OCI-LY7 (cell line): ENCODE data around the gene E4F1. TPM values are rescaled to one million over a fixed set of nuclear protein-coding genes. Genes with fewer than 3 reads are reported as not detected.
A peak's percentile ranks its signal among the peaks of the same experiment; 100 is the strongest.
"Not testable (repeated sequence)": the region's sequence is repeated elsewhere in the genome, so short reads cannot be mapped to it uniquely, and the experiment has no call there.

Experiments
- BruUV-seq: library from RNA; stranded (reverse); fragments of 400-500 nt; replicated peaks from 2 replicates; lab custom pipeline; 2021; lab: Mats Ljungman, UMichigan
- CTCF ChIA-PET: fragments of 300-600 bp; sonication (Branson Sonifier 250); formaldehyde crosslinking; loops from one replicate; lab custom pipeline; 2022; ENCODE audit warnings: antibody characterized with exemption; ENCODE audit not compliant: unreplicated experiment; lab: Charles Lee
- POLR2A ChIA-PET: fragments of 300-600 bp; sonication (Branson Sonifier 250); formaldehyde crosslinking; loops from one replicate; lab custom pipeline; 2022; ENCODE audit warnings: antibody characterized with exemption; lab: Charles Lee
- DNase-seq: peaks from one replicate; pipeline ENCODE4 v3.0.0-alpha.2; 2015; ENCODE audit warnings: low spot score
- H2AFZ ChIP-seq: fragments of 200-600 bp; sonication (generic), shearing (Covaris generic); 2 replicates; pipeline ENCODE4 v1.6.1; 2014; ENCODE audit warnings: mild to moderate bottlenecking, antibody characterized with exemption, low read length, moderate library complexity
- H3K27ac ChIP-seq: fragments of 200-600 bp; sonication (generic); 2 replicates; pipeline ENCODE4 v1.5.1; 2014; ENCODE audit warnings: mixed run types, low read depth, mild to moderate bottlenecking, moderate library complexity, low read length, inconsistent platforms; ENCODE audit not compliant: poor library complexity, severe bottlenecking
- H3K36me3 ChIP-seq: fragments of 200-600 bp; sonication (generic); 2 replicates; pipeline ENCODE4 v1.6.1; 2014; ENCODE audit warnings: mild to moderate bottlenecking, antibody characterized with exemption, low read length, moderate library complexity, mixed read lengths; ENCODE audit not compliant: insufficient read depth
- H3K4me1 ChIP-seq: fragments of 200-600 bp; sonication (generic); 2 replicates; pipeline ENCODE4 v1.5.1; 2014; ENCODE audit warnings: mild to moderate bottlenecking, low read length; ENCODE audit not compliant: insufficient read depth, poor library complexity, severe bottlenecking
- H3K4me2 ChIP-seq: fragments of 200-600 bp; sonication (generic); 2 replicates; pipeline ENCODE4 v1.6.1; 2014; ENCODE audit warnings: mild to moderate bottlenecking, low read length
- H3K4me3 ChIP-seq: fragments of 200-600 bp; sonication (generic); 2 replicates; pipeline ENCODE4 v1.5.1; 2014; ENCODE audit warnings: mild to moderate bottlenecking, low read depth, low read length; ENCODE audit not compliant: poor library complexity, severe bottlenecking
- H3K79me2 ChIP-seq: fragments of 200-600 bp; sonication (generic); 2 replicates; pipeline ENCODE4 v1.6.1; 2016; ENCODE audit warnings: low read depth, mild to moderate bottlenecking, low read length, moderate library complexity, mixed read lengths; ENCODE audit not compliant: insufficient read depth
- H3K9me2 ChIP-seq: fragments of 200-600 bp; sonication (generic); 2 replicates; pipeline ENCODE4 v1.6.1; 2016; ENCODE audit warnings: mild to moderate bottlenecking, low read length, mixed read lengths; ENCODE audit not compliant: insufficient read depth
- H3K9me3 ChIP-seq: fragments of 200-600 bp; sonication (generic); 2 replicates; pipeline ENCODE4 v1.6.1; 2014; ENCODE audit warnings: mild to moderate bottlenecking, mixed run types, low read length, mixed read lengths
- H4K20me1 ChIP-seq: fragments of 200-600 bp; sonication (generic); 2 replicates; pipeline ENCODE4 v1.6.1; 2014; ENCODE audit warnings: mild to moderate bottlenecking, antibody characterized with exemption, low read length, moderate library complexity, mixed read lengths; ENCODE audit not compliant: insufficient read depth
- CTCF ChIP-seq: fragments of 200-600 bp; sonication (generic); conservative IDR thresholded peaks from 2 replicates; pipeline ENCODE4 v1.5.1; 2014; ENCODE audit warnings: mild to moderate bottlenecking, antibody characterized with exemption, low read length, moderate library complexity, mixed read lengths
- EZH2phosphoT487 ChIP-seq: fragments of 200-600 bp; sonication (generic); IDR thresholded peaks from 2 replicates; pipeline ENCODE4 v1.6.1; 2018; ENCODE audit warnings: low read depth, borderline replicate concordance, mild to moderate bottlenecking, mixed run types, antibody characterized with exemption, low read length, moderate library complexity, mixed read lengths
- intact Hi-C: fragments of 100-400 bp; cut with micrococcal nuclease; formaldehyde crosslinking; loops from one replicate; pipeline ENCODE4 v1.10.0; 2022; ENCODE audit not compliant: unreplicated experiment
- total RNA-seq, 2 experiments: library from RNA; depleted of rRNA in 1 of 2; stranded (reverse); fragments of >200 nt in 1 of 2; shearing (Covaris generic) in 1 of 2; gene quantifications; 2 replicates each; pipeline ENCODE4 v1.2.3, GENCODE V29; 2014 to 2022

The E4F1 gene
- total RNA-seq, 2 experiments from 2014 or later = 42.3 to 59.6 TPM

- H3K9me3 ChIP-seq, H3K9me2 ChIP-seq, POLR2A ChIA-PET, intact Hi-C loops, DNase-seq, BruUV-seq, CTCF ChIA-PET: not testable (repeated sequence)
- Histone ChIP-seq H3K79me2 (peaks cover 60% of the 10 kb centered on the region), H3K36me3 (peaks cover 47% of the 10 kb centered on the region), H4K20me1 (peaks cover 29% of the 10 kb centered on the region), H3K4me1 (peaks cover 31% of the 10 kb centered on the region), H2AFZ (peak overlapping the region; percentile 53), H3K27ac (peak overlapping the region; percentile 74), H3K4me2 (peak overlapping the region; percentile 78), H3K4me3 (peak overlapping the region; percentile 80)
These were observed 44.1 kb downstream of the E4F1 start for GRCh38 chr16:2267505-2267912.

GRCh38 chr16:2267913-2268666 lies 44.7 kb downstream of the E4F1 start, which contains the start of gene RNPS1:
TSS of gene RNPS1 (minus strand) at chr16:2268126. CDS start at chr16:2264643, 3,483 bp downstream.
- CTCF ChIA-PET = no interaction called here
- peaks cover 54% of the 10 kb centered on the region for H3K79me2 ChIP-seq
- POLR2A ChIA-PET = interaction anchor here (0.5 kb wide), 1 partner anchor 113 kb away, joined by 3 read pairs; the partner anchor contains the start of gene TRAF7
- peak within 1 kb of the TSS; percentile 80 for H3K4me3 ChIP-seq
- H3K4me2 ChIP-seq = peak within 1 kb of the TSS; percentile 78
- peak within 1 kb of the TSS; percentile 74 for H3K27ac ChIP-seq
- TF ChIP-seq EZH2phosphoT487 (no peak), CTCF (no peak)
- H2AFZ ChIP-seq = peak within 1 kb of the TSS; percentile 53
- peak; percentile 98 for DNase-seq
- H3K36me3 ChIP-seq = peaks cover 41% of the 10 kb centered on the region
- peaks cover 31% of the 10 kb centered on the region for H3K4me1 ChIP-seq
- no peaks in the 10 kb centered on the region for H3K9me3 ChIP-seq
- intact Hi-C loops = loop anchor here (2.0 kb wide), 1 partner anchor 113 kb away; the partner anchor contains the start of gene TRAF7
- no TSS peak for BruUV-seq
- no peaks in the 10 kb centered on the region for H3K9me2 ChIP-seq
- peaks cover 29% of the 10 kb centered on the region for H4K20me1 ChIP-seq

DNA sequence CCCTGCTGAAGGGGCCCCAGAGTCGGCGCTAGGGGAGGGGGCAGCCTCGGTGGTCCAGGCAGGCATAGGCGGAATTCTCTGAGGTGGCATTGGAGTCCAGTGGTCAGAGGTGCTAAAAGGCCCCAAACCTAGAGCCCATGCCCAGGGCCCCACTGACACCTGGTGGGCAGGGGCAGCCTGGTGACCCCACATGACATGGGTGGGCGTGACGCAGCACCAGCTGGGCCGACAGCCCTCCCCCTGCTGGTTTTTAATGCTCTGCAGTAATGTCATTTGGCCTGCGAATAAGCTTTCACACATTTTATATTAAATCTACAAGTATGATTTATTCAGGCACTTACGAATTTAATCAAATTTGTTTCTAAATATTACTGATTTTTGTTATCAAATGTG lies 46.7 kb downstream of the E4F1 start:
- H3K4me1 ChIP-seq = peaks cover 28% of the 10 kb centered on the region
- no peak overlapping the region for H3K4me3 ChIP-seq
- H3K4me2 ChIP-seq = peak overlapping the region; percentile 78
- POLR2A ChIA-PET = no interaction called here
- no TSS peak for BruUV-seq
- DNase-seq = no peak
- no peaks in the 10 kb centered on the region for H3K9me3 ChIP-seq
- no peak overlapping the region for H3K27ac ChIP-seq
- peaks cover 22% of the 10 kb centered on the region for H3K36me3 ChIP-seq
- CTCF ChIA-PET = no interaction called here
- H3K9me2 ChIP-seq = no peaks in the 10 kb centered on the region
- TF ChIP-seq CTCF = peak; percentile 28; the same call in 1 of the 2 replicates
- TF ChIP-seq EZH2phosphoT487 = no peak
- intact Hi-C loops = no loop called here
- H4K20me1 ChIP-seq = peaks cover 16% of the 10 kb centered on the region
- H3K79me2 ChIP-seq = peaks cover 34% of the 10 kb centered on the region
- H2AFZ ChIP-seq = no peak overlapping the region
